IPS-20b (cell line): Measurements from ENCODE around the gene BICC1.

ENCODE experiments used
- H3K27ac ChIP-seq: one replicate; pipeline ENCODE4 v1.5.1; 2013; ENCODE audit warnings: low read length
- H3K27me3 ChIP-seq: 2 replicates; pipeline ENCODE4 v1.6.1; 2013; ENCODE audit warnings: mild to moderate bottlenecking, low read length, inconsistent platforms; ENCODE audit not compliant: insufficient read depth
- H3K36me3 ChIP-seq: 2 replicates; pipeline ENCODE4 v1.6.1; 2013; ENCODE audit warnings: low read depth, mild to moderate bottlenecking, inconsistent platforms, low read length, moderate library complexity; ENCODE audit not compliant: insufficient read depth
- H3K4me1 ChIP-seq: 2 replicates; pipeline ENCODE4 v1.6.1; 2013; ENCODE audit warnings: mild to moderate bottlenecking, control low read depth, inconsistent platforms, low read length, moderate library complexity; ENCODE audit not compliant: insufficient read depth
- H3K4me3 ChIP-seq: 2 replicates; pipeline ENCODE4 v1.5.1; 2013; ENCODE audit warnings: mild to moderate bottlenecking, low read length, inconsistent platforms
- H3K9ac ChIP-seq: 2 replicates; pipeline ENCODE4 v1.6.1; 2013; ENCODE audit warnings: low read depth, mild to moderate bottlenecking, inconsistent platforms, low read length, moderate library complexity
- H3K9me3 ChIP-seq: 2 replicates; pipeline ENCODE4 v1.6.1; 2013; ENCODE audit warnings: mild to moderate bottlenecking, low read depth, low read length, inconsistent platforms; ENCODE audit not compliant: insufficient read depth

Gene BICC1

DNA sequence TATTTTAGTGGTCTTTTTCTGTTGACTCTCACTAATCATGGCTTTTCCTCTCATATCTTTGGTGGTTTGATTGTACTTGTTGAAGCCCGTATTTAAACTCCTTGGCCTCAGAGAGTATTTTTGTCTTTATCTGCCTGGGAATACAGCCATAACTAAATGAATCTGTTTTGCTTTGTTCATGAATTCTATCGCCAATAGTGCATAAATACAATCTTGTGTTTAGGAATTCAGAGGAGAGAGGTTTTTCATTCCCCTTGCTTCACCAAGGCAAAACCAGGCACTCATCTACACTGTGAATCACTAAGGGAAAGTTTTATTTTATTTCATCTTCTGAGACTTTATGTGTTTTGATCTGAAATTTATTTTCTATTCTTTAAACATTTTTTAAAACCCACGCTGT lies 152.7 kb downstream of the BICC1 start:
- Histone ChIP-seq H3K27ac (no peak overlapping the region), H3K36me3 (no peaks in the 10 kb centered on the region), H3K9ac (no peak overlapping the region), H3K4me3 (no peak overlapping the region), H3K27me3 (no peaks in the 10 kb centered on the region), H3K4me1 (peaks cover 19% of the 10 kb centered on the region; the same call in 1 of the 2 replicates), H3K9me3 (peaks cover 23% of the 10 kb centered on the region)

DNA sequence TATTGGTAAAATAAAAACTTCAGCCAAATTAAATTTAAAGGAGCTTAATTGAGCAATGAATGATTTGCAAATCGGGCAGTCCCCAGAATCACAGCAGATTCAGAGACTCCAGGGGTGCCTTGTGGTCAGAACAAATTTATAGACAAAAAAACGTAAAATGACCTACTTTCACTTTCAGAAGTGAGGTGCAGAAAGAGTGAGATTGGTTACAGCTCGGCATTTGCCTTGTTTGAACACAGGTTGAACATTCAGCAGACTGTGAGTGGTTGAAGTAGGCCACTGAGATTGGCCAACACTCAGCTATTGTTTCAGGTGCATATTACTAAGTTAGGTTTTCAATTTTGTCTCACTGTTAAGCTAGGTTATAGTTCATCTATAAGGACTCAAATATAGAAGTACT lies 153.4 kb downstream of the BICC1 start:
- no peak overlapping the region for H3K4me3 ChIP-seq
- peaks cover 19% of the 10 kb centered on the region; the same call in 1 of the 2 replicates for H3K4me1 ChIP-seq
- peaks cover 23% of the 10 kb centered on the region for H3K9me3 ChIP-seq
- no peaks in the 10 kb centered on the region for H3K27me3 ChIP-seq
- H3K9ac ChIP-seq: no peak overlapping the region
- H3K36me3 ChIP-seq: no peaks in the 10 kb centered on the region
- H3K27ac ChIP-seq: no peak overlapping the region

GRCh38 chr10:58667658-58668310 lies 155.1 kb downstream of the BICC1 start:
- Histone ChIP-seq H3K36me3 (no peaks in the 10 kb centered on the region), H3K27ac (no peak overlapping the region), H3K9ac (no peak overlapping the region), H3K4me3 (no peak overlapping the region), H3K4me1 (peaks cover 19% of the 10 kb centered on the region; the same call in 1 of the 2 replicates), H3K27me3 (no peaks in the 10 kb centered on the region), H3K9me3 (peaks cover 19% of the 10 kb centered on the region)

- H3K9ac ChIP-seq: no peak overlapping the region
- H3K4me3 ChIP-seq: no peak overlapping the region
- no peak overlapping the region for H3K27ac ChIP-seq
- H3K36me3 ChIP-seq: no peaks in the 10 kb centered on the region
- H3K27me3 ChIP-seq: no peaks in the 10 kb centered on the region
- H3K4me1 ChIP-seq: peaks cover 8% of the 10 kb centered on the region; the same call in 1 of the 2 replicates
- no peaks in the 10 kb centered on the region for H3K9me3 ChIP-seq
Measured at GRCh38 chr10:58672845-58673244, 160.2 kb downstream of the BICC1 start.

- H3K9me3 ChIP-seq: no peaks in the 10 kb centered on the region
- no peaks in the 10 kb centered on the region for H3K27me3 ChIP-seq
- H3K4me1 ChIP-seq: no peaks in the 10 kb centered on the region
- H3K36me3 ChIP-seq: no peaks in the 10 kb centered on the region
- no peak overlapping the region for H3K9ac ChIP-seq
- H3K4me3 ChIP-seq: no peak overlapping the region
- H3K27ac ChIP-seq: no peak overlapping the region
Measured at GRCh38 chr10:58674251-58674650, 161.6 kb downstream of the BICC1 start.

- Histone ChIP-seq H3K27ac (no peak overlapping the region), H3K27me3 (no peaks in the 10 kb centered on the region), H3K36me3 (no peaks in the 10 kb centered on the region), H3K4me3 (no peak overlapping the region), H3K9ac (no peak overlapping the region), H3K4me1 (no peaks in the 10 kb centered on the region), H3K9me3 (no peaks in the 10 kb centered on the region)
Measured at GRCh38 chr10:58675321-58675720, 162.6 kb downstream of the BICC1 start.

DNA sequence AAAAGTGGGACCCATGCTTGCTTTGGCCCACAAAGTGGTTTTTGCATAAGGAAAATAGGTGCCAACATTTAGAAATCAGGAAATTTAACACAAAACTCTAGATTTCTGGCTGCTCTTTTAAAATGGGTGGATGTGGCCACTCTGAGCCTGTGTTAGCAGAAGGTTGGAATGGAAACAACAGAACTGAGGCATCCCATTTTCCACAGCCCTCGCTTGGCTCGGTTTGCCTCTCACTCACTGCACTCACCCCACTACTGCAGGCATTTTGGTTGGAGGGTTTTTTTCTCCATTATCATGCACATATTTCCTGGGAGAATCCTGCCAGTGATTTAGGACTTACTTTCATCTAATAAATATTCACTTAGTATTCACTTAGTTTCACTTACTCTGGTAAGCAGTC lies 178.9 kb downstream of the BICC1 start:
- no peak overlapping the region for H3K4me3 ChIP-seq
- no peaks in the 10 kb centered on the region for H3K27me3 ChIP-seq
- no peak overlapping the region for H3K27ac ChIP-seq

DNA sequence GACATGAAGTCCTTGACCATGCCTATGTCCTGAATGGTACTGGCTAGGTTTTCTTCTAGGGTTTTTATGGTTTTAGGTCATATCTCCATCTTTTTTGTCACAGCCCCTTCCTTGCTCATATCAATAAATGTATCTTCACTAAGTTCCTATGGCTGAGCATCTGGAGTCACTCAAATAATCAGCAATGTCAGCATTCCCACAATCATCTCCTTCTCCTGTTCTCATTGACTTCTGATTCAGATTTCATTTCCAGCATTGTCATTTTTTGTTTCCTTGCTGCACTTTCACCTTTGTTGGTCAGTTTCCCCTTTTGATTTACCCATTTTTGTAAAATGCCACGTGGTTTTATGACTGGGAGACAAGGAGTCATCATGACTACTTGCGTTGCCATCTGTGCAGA lies 181.2 kb downstream of the BICC1 start:
- no peaks in the 10 kb centered on the region for H3K9me3 ChIP-seq
- no peak overlapping the region for H3K9ac ChIP-seq
- peaks cover 6% of the 10 kb centered on the region; the same call in 1 of the 2 replicates for H3K4me1 ChIP-seq
- no peaks in the 10 kb centered on the region for H3K27me3 ChIP-seq
- no peak overlapping the region for H3K4me3 ChIP-seq
- no peak overlapping the region for H3K27ac ChIP-seq
- H3K36me3 ChIP-seq: no peaks in the 10 kb centered on the region

More for the DNA sequence above, 178.9 kb downstream of the BICC1 start:
- Histone ChIP-seq H3K9me3 (peaks cover 9% of the 10 kb centered on the region), H3K9ac (no peak overlapping the region), H3K36me3 (no peaks in the 10 kb centered on the region), H3K4me1 (peaks cover 1% of the 10 kb centered on the region; the same call in 1 of the 2 replicates)

DNA sequence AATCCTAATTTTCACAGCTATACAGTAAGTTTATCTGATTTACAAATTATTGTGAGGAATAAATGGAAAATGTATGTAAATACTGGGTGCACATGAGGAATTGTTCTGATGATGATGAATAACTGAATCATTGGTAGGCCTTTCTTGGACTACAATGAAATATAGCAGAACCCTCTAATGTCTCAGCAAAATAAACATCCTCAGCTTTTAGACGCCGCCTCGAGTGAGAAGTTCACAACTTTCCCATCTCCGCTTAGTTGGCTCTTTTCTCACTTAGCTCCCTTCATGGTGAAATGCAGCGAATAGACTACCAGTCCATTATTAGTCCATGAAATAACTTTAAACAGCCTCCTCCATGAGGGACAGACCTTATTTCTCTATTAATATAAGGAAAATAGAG lies 182.3 kb downstream of the BICC1 start:
- Histone ChIP-seq H3K4me1 (peaks cover 6% of the 10 kb centered on the region; the same call in 1 of the 2 replicates), H3K9me3 (no peaks in the 10 kb centered on the region), H3K27ac (no peak overlapping the region), H3K27me3 (no peaks in the 10 kb centered on the region), H3K36me3 (no peaks in the 10 kb centered on the region), H3K4me3 (no peak overlapping the region), H3K9ac (no peak overlapping the region)

DNA sequence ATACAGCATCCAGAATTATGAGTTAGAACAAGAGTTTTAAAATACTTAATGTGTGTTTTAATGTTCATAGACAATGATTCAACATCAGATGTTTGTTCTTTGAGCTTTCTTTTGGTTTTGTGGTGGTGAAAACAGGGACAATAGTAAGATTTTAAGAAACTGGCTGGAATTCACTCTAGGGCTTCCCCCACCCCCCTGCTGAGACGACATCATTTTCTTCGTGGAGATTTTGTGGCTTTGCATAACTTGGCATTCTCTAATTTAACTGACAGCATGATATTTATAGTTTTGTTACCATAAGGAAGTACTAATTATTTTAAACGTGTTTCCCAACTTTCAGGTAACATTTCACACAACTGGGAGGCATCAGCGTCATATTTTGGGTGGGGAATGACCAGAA lies 184.1 kb downstream of the BICC1 start:
- Histone ChIP-seq H3K4me1 (peaks cover 6% of the 10 kb centered on the region; the same call in 1 of the 2 replicates), H3K36me3 (no peaks in the 10 kb centered on the region), H3K9me3 (no peaks in the 10 kb centered on the region), H3K27me3 (no peaks in the 10 kb centered on the region), H3K9ac (no peak overlapping the region), H3K4me3 (no peak overlapping the region), H3K27ac (no peak overlapping the region)

- no peaks in the 10 kb centered on the region for H3K9me3 ChIP-seq
- H3K27me3 ChIP-seq: no peaks in the 10 kb centered on the region
- no peak overlapping the region for H3K27ac ChIP-seq
- H3K9ac ChIP-seq: no peak overlapping the region
- peaks cover 6% of the 10 kb centered on the region; the same call in 1 of the 2 replicates for H3K4me1 ChIP-seq
- no peak overlapping the region for H3K4me3 ChIP-seq
- no peaks in the 10 kb centered on the region for H3K36me3 ChIP-seq
Measured at GRCh38 chr10:58697691-58698090, 185.0 kb downstream of the BICC1 start.

GRCh38 chr10:58698777-58699356 lies 186.2 kb downstream of the BICC1 start:
- Histone ChIP-seq H3K9me3 (no peaks in the 10 kb centered on the region), H3K36me3 (no peaks in the 10 kb centered on the region), H3K27me3 (no peaks in the 10 kb centered on the region), H3K4me1 (peaks cover 6% of the 10 kb centered on the region; the same call in 1 of the 2 replicates), H3K27ac (no peak overlapping the region), H3K4me3 (no peak overlapping the region), H3K9ac (no peak overlapping the region)
